ENCODE results near the gene TMEM174. TPM values are rescaled to one million over a fixed set of nuclear protein-coding genes. Genes with fewer than 3 reads are reported as not detected.

Gene TMEM174
- total and polyA plus RNA-seq, 2 donors (not counting 1 experiment from before 2014, with no cell fraction given) = not detected

DNA sequence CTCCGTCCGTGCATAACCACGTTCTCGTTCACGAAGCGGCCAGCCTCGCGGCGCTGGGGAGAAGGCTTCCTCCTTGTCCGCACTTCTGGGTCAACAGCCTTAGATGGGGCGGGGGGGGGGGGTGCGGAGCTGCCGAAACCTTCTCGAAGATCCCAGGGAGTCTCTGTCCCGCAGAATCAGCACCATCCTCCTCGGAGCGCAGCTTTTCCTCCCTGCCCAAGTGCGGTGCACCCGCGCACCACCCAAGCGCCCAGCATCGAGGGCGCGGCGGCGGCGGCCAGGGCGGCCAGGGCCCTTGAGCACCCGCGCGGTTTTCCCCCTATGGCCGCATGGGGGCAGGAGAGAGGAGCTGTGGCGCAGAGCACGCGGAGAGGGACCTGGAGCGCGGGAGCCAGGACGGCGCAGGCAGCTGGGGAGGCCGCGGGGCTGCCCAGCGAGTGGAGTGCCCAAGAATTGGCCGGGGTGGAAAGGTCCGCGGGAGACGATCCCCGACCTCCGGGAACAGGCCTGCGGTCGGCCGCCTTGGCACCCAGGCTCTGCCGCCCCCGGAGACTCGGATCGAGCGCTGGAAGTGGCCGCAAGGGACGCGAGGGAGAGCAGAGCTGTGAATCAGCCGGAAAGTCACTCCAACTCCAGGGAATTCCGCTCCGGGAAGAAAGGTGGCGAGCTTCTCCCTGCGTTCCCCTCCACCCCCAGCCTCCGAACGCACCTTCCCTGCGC lies 43.1 kb downstream of the TMEM174 start:
- no peak for TF ChIP-seq EZH2 (IDR thresholded peaks at IDR 0.05; ENCODE audit: borderline replicate concordance, insufficient read depth, low read depth, low read length, poor library complexity, severe bottlenecking)
- TF ChIP-seq, protein P1, sequence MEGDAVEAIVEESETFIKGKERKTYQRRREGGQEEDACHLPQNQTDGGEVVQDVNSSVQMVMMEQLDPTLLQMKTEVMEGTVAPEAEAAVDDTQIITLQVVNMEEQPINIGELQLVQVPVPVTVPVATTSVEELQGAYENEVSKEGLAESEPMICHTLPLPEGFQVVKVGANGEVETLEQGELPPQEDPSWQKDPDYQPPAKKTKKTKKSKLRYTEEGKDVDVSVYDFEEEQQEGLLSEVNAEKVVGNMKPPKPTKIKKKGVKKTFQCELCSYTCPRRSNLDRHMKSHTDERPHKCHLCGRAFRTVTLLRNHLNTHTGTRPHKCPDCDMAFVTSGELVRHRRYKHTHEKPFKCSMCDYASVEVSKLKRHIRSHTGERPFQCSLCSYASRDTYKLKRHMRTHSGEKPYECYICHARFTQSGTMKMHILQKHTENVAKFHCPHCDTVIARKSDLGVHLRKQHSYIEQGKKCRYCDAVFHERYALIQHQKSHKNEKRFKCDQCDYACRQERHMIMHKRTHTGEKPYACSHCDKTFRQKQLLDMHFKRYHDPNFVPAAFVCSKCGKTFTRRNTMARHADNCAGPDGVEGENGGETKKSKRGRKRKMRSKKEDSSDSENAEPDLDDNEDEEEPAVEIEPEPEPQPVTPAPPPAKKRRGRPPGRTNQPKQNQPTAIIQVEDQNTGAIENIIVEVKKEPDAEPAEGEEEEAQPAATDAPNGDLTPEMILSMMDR (IDR thresholded peaks at IDR 0.05) = peak; percentile 40
- Mint-ChIP-seq H3K9me3 (ENCODE audit: insufficient read depth) (peaks cover 2% of the 10 kb centered on the region), H3K4me3 (peak overlapping the region; percentile 73), H3K27me3 (peaks cover 69% of the 10 kb centered on the region), H3K4me1 (peaks cover 8% of the 10 kb centered on the region), H3K27ac (no peak overlapping the region)
- peak; percentile 61 for ATAC-seq (ENCODE audit: low read depth)
- H3K4me3 ChIP-seq (ENCODE audit: control extremely low read depth in 1 of 5, extremely low read depth in 1 of 5, insufficient read depth in 1 of 5, low read depth in 2 of 5, low read length in 4 of 5) = peak overlapping the region in 4 of 5 experiments; percentile 12 to 41 (median 34)
- peak; percentile 53 for DNase-seq
- ChIA-PET CTCF (interaction anchor here (1.3 to 1.5 kb wide), 3 partner anchors 9 to 52 kb away, joined by 3 to 5 read pairs (median 5); no protein-coding TSS in a partner anchor), POLR2A (no interaction called here)
- intact Hi-C loops (cut with micrococcal nuclease) = no loop called here
- H3K4me2 ChIP-seq (replicated peaks; ENCODE audit: low read depth, low read length, poor library complexity, severe bottlenecking) = peak overlapping the region; percentile 72
- peaks cover 0 to 51% (median 24%) of the 10 kb centered on the region in 4 experiments for H3K27me3 ChIP-seq (replicated peaks in 1 of 4; ENCODE audit: control extremely low read depth in 1 of 4, control insufficient read depth in 3 of 4, insufficient read depth in 4 of 4, low read length in 3 of 4)
- 3% methylated on average over 53 of the region's 67 CpGs for WGBS (ENCODE audit: insufficient coverage)
- H4K20me1 ChIP-seq (ENCODE audit: control insufficient read depth, insufficient read depth, low read length, poor library complexity, severe bottlenecking) = no peaks in the 10 kb centered on the region
- no peak overlapping the region for H3K27ac ChIP-seq (ENCODE audit: low read length in 2 of 2)
- peaks cover 0 to 3% (median 0%) of the 10 kb centered on the region in 3 donors for H3K9me3 ChIP-seq (ENCODE audit: control extremely low read depth in 1 of 3, control insufficient read depth in 2 of 3, insufficient read depth in 1 of 3, low read length in 2 of 3)
- H3K9ac ChIP-seq (ENCODE audit: low read length) = peak overlapping the region; percentile 39
- no peaks in the 10 kb centered on the region for H3K79me2 ChIP-seq (ENCODE audit: control insufficient read depth, insufficient read depth, low read length)
- no peaks in the 10 kb centered on the region for H3K36me3 ChIP-seq (replicated peaks in 1 of 2; ENCODE audit: control extremely low read depth in 1 of 2, control insufficient read depth in 1 of 2, extremely low read depth in 1 of 2, insufficient read depth in 2 of 2, low read length in 1 of 2)
- H2AFZ ChIP-seq (ENCODE audit: insufficient read depth, low read depth, low read length, poor library complexity, severe bottlenecking) = peak overlapping the region; percentile 59
- H3K4me1 ChIP-seq (ENCODE audit: control insufficient read depth in 2 of 2, insufficient read depth in 2 of 2, low read length in 2 of 2) = peaks cover 10 to 16% of the 10 kb centered on the region in 2 donors

DNA sequence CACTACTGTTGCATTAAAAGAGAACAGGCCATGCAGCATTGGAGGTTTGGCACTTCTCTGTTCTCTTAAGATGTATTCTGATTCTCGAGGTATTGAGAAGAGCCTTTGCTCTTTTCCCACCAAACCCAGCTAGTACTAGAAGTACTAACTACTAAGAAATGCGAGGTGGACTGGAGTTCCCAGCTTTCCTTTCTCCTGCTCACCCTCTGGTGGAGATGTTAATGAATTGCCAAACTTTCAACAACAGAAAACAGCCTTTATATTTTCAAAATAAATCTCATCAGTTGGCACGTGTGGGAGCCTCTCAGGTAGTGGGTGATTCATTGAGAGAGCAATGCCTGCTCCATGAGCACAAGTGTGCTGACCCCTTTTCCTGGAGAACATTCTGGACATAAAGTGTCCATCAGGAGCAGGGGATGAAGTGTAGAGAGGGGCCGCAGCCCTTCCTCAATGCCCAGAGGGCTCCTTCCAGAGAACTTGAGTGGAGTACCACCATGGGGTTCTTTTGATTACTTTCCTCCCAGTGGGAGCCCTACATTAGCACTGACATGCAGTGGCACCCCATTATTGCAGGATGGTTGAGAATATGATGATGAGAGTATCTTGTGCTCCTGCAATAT lies 45.7 kb downstream of the TMEM174 start:
- Histone ChIP-seq H2AFZ (ENCODE audit: insufficient read depth, low read depth, low read length, poor library complexity, severe bottlenecking) (no peak overlapping the region), H3K9ac (ENCODE audit: low read length) (no peak overlapping the region)

More for the DNA sequence above, 45.7 kb downstream of the TMEM174 start:
- WGBS (ENCODE audit: insufficient coverage) = 13% methylated on average over 1 of the region's 4 CpGs
- Histone ChIP-seq H3K4me1 (ENCODE audit: control insufficient read depth in 2 of 2, insufficient read depth in 2 of 2, low read length in 2 of 2) (peaks cover 10 to 16% of the 10 kb centered on the region in 2 donors), H3K27me3 (replicated peaks in 1 of 4; ENCODE audit: control extremely low read depth in 1 of 4, control insufficient read depth in 3 of 4, insufficient read depth in 4 of 4, low read length in 3 of 4) (peaks cover 0 to 46% (median 27%) of the 10 kb centered on the region in 4 experiments), H3K4me2 (replicated peaks; ENCODE audit: low read depth, low read length, poor library complexity, severe bottlenecking) (no peak overlapping the region), H3K4me3 (ENCODE audit: control extremely low read depth in 1 of 5, extremely low read depth in 1 of 5, insufficient read depth in 1 of 5, low read depth in 2 of 5, low read length in 4 of 5) (no peak overlapping the region), H3K27ac (ENCODE audit: low read length in 2 of 2) (no peak overlapping the region), H3K36me3 (replicated peaks in 1 of 2; ENCODE audit: control extremely low read depth in 1 of 2, control insufficient read depth in 1 of 2, extremely low read depth in 1 of 2, insufficient read depth in 2 of 2, low read length in 1 of 2) (no peaks in the 10 kb centered on the region), H3K79me2 (ENCODE audit: control insufficient read depth, insufficient read depth, low read length) (no peaks in the 10 kb centered on the region), H3K9me3 (ENCODE audit: control extremely low read depth in 1 of 3, control insufficient read depth in 2 of 3, insufficient read depth in 1 of 3, low read length in 2 of 3) (peaks cover 0 to 3% (median 0%) of the 10 kb centered on the region in 3 donors), H4K20me1 (ENCODE audit: control insufficient read depth, insufficient read depth, low read length, poor library complexity, severe bottlenecking) (no peaks in the 10 kb centered on the region)
- DNase-seq (no peak), ATAC-seq (ENCODE audit: low read depth) (no peak)
- Mint-ChIP-seq H3K4me1 (peaks cover 8% of the 10 kb centered on the region), H3K27me3 (peaks cover 52% of the 10 kb centered on the region), H3K4me3 (no peak overlapping the region), H3K9me3 (ENCODE audit: insufficient read depth) (no peaks in the 10 kb centered on the region), H3K27ac (no peak overlapping the region)
- TF ChIP-seq EZH2 (IDR thresholded peaks at IDR 0.05; ENCODE audit: borderline replicate concordance, insufficient read depth, low read depth, low read length, poor library complexity, severe bottlenecking) = no peak
- TF ChIP-seq, protein P1 (IDR thresholded peaks at IDR 0.05) = no peak
- CTCF ChIA-PET = interaction anchor here (0.8 kb wide), 1 partner anchor 17 kb away, joined by 3 read pairs; no protein-coding TSS in a partner anchor
- POLR2A ChIA-PET = no interaction called here
- intact Hi-C loops (cut with micrococcal nuclease) = no loop called here

Data from B cell (primary cell).